Myocyte (in vitro differentiated cells): ENCODE measurements around the gene CD84. TPM values are rescaled to one million over a fixed set of nuclear protein-coding genes. Genes with fewer than 3 reads are reported as not detected.
"Not testable (repeated sequence)": the region's sequence is repeated elsewhere in the genome, so short reads cannot be mapped to it uniquely, and the experiment has no call there.

Experiments used
- DNase-seq: peaks from one replicate; pipeline ENCODE4 v3.0.0-alpha.2; 2012; ENCODE audit warnings: low read depth
- polyA plus RNA-seq: library from polyadenylated mRNA; unstranded; fragments of >200 nt; gene quantifications from one replicate; pipeline ENCODE4 v1.2.1, GENCODE V29; 2012; ENCODE audit warnings: missing spikeins
- total RNA-seq: library from RNA; depleted of rRNA; stranded (reverse); fragments of >200 nt; gene quantifications from 2 replicates; pipeline ENCODE4 v1.2.3, GENCODE V29; 2014

CD84 gene
- not detected in 2 replicates for total RNA-seq
- polyA plus RNA-seq = not detected

DNA sequence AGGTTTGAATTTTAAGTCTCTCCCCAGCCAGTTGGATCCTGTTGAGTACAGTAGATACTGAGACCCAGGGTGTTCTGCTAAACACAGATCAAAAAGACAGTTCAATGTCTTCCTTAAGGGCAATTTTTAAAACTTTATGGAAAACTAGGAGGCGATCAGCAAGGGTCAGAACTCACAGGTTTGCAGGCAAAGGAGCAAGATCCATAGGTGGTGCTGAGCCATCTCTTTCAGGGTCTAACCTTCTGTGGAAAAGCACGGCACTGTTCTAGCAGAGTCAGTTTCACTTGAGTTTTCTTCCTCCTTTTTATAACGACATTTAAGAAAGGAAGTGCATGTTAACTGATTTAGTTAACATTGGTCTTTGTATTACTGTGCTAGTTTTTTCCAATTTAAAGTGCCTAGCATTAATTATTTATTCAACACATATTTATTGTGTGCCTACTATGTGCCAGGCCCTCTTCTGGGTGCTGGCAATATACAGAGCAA, at the start of gene CD84:
TSS of gene CD84 (minus strand) at position 281 of the 486 bp plus-strand sequence. CDS start at position 222, 59 bp downstream.
- DNase-seq = no peak

DNA sequence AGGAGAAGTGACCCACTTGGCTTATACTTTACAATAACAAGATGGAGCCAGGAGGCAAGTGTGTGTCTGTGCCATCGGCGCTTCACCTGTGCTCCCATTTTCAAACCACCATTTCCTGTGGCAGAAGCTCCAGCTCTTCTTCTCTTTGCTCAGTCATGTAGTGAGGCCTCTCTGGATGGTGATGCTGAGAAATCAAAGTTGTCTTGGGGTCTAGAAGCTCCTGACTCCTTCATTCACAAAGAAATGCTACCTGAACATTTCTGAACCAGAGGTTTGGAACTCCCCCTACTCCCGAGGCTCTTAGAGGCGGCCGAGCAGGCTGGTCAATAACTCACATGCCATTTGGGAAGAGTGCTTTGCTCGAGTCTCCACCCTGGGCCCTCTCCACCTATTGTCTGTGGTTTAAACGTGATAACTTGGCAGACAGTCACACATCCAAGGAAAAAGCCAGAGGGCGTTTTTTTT, 49.5 kb upstream of the CD84 start:
- DNase-seq = no peak

- DNase-seq = not testable (repeated sequence)
Measured at GRCh38 chr1:160627677-160628289, 48.5 kb upstream of the CD84 start.

DNA sequence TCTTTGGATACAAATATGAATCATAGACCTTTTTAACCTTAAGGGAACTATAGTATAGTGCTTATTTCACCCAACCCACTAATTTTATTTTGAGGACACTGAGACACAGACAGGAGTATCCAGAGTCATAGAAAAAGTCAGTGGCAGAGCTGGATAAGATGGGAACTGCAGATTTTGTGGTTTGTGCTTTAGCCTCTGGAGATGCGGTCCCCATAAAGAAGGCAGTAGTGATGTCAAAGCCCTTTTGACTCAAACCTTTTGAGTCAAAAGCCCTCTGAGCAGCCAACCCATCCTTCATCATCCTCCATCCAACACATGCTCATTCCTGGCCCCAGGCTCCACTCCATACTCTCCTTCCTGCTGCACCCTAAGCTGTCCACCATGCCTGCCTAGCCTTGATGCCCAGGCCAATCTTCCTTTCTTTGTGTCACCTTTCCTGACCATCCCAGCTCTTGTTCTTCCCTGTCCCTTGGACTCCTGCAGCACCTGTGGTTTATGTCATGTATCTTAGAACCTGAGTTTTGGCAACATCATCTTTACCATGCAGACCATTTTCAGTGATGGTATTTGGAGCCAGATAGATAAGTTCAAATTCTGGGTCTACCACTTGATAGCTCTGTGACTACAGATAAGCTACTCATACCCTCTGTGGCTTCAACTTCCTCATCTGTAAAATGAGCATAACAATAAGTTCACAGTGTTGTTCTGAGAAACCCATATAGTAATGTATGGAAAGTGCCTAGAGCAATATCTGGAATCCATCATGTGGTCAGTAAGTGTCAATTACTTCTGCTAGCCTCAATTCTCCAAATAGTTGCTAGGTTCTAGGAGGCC, 47.4 kb upstream of the CD84 start:
- DNase-seq = no peak

DNA sequence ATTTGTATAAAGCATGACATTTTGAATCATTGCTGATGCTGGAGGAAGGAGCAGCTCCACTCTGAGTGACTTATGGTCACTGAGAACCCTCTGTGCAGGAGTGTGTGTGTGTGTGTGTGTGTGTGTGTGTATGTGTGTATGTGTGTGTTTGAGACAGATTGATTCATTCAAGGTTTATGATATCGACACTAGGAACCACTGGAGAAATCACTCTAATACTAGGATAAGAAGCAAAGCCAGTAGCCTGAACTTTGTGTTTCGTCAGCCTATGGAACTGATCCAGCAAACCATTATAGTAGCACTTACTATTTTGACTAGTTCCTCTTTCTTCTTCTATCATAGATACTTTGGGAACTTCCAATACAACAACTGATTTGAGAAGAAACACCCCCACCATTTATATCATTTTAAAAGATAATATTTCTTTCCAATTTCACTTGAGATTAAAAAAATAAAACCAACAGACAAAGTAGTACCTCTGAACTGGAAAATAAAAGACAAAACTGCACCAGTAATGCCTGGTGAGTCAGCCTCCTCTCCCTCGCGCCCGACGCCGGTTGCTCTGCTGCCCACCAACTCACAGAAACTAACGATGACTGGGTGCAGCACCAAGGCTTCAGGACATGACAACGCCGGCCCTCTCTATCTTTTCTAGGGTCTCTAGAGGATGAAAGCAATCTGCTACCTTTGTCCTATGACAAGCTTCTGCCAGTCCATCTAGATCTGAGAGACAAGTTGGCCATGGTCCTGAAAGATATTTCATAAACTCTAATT, 46.6 kb upstream of the CD84 start:
- DNase-seq = no peak

GRCh38 chr1:160625321-160625720, 46.0 kb upstream of the CD84 start:
- DNase-seq = no peak

GRCh38 chr1:160624464-160624863, 45.2 kb upstream of the CD84 start:
- DNase-seq = no peak

GRCh38 chr1:160623862-160624261, 44.6 kb upstream of the CD84 start:
- no peak for DNase-seq

- no peak for DNase-seq
Measured at GRCh38 chr1:160623227-160623633, 43.9 kb upstream of the CD84 start.

GRCh38 chr1:160622501-160623226, 43.4 kb upstream of the CD84 start:
- DNase-seq = no peak

DNA sequence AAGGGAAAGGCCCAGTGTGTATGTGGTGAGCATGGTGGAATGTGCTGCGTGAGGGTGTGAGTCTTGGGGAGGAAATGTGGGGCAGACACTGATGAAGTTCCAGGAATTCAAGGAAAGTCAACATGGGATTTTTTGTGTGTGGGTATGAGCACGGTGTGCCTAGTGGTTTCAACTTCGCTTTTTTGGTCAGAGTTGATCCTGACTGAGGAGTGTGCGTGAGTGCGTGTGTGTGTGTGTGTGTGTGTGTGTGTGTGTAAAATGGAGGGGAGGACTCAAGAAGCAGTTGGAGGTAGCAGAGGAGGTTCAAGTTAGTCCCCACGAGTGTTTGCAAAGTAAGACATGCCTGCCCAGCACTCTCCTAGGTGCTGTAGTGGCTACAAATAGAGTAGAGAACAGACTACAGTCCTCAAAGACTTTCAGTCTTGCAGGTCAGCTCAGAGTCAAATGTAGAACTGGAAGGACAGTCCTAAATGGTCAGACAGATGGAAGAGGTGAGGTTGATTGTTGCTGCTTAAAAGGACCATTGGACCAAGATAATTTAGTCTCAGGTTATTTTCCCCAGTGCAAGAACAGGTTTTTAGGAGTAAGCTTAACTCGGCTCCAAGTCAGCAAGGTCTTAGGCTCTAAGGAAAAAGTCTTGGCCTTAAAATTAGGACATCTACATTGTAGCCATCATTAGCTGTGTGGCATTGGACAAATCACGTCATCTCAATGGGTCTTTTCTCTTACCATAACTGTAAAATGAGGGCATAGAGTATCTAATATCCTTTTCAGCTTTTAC, 42.5 kb upstream of the CD84 start:
- no peak for DNase-seq

DNA sequence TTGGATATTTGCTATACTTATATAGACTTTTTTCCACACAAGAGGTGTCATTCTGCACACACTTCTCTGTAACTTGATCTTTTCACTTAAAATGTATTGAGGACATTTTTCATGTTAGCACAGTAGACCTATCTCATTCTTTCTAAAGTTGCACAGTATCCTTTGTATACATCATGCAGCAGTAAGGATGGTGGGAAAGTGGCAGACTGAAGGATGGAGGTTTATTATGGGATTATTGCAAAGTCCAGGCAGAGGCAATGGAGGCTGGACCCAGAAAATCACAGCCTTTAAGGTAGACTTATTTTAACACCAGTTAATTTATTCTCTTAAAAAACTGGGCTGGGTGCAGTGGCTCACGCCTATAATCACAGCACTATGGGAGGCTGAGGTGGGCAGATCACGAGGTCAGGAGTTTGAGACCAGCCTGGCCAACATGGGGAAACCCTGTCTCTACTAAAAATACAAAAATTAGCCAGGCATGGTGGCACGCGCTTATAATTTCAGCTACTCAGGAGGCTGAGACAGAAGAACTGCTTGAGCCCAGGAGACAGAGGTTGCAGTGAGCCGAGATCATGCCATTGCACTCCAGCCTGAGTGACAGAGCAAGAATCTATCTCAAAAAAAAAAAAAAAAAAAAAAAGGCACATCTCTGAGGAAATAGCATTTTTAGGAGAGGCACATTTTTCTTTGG, 41.8 kb upstream of the CD84 start:
- no peak for DNase-seq

- no peak for DNase-seq
Measured at GRCh38 chr1:160619742-160620277, 40.5 kb upstream of the CD84 start.

GRCh38 chr1:160618763-160619274, 39.5 kb upstream of the CD84 start:
- DNase-seq = no peak

GRCh38 chr1:160618327-160618726, 39.0 kb upstream of the CD84 start:
- no peak for DNase-seq

DNA sequence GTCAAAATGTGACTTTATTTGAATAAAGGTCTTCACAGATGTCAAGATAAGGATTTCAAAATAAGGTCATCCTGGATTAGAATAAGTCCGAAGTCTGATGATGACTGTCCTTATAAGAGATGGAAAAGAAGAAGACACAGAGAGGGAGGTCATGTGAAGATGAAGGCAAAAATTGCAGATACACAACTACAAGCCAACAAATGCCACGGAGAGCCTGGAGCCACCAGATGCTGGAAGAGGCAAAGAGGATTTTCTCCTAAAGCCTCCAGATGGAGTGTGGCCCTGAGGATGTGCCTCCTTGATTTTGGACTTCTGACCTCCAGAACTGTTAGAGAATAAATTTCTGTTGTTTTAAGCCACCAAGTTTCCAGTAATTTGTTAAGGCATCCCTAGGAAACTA, 36.4 kb upstream of the CD84 start:
- DNase-seq = no peak

GRCh38 chr1:160614410-160614809, 35.1 kb upstream of the CD84 start:
- no peak for DNase-seq

- no peak for DNase-seq
Measured at GRCh38 chr1:160612613-160613218, 33.4 kb upstream of the CD84 start.
